HepG2 (cell line): ENCODE results near the gene FGA. TPM values are rescaled to one million over a fixed set of nuclear protein-coding genes. Genes with fewer than 3 reads are reported as not detected.

Experiments
- ARHGAP35 ChIP-seq: sonication (generic); formaldehyde crosslinking; IDR thresholded peaks from 2 replicates; pipeline ENCODE4 v1.9.0; 2022; ENCODE audit warnings: mild to moderate bottlenecking, inconsistent platforms, moderate library complexity, missing genetic modification reagents, borderline replicate concordance
- CEBPB ChIP-seq: IDR thresholded peaks from 2 replicates; pipeline ENCODE4 v1.6.1; 2011; ENCODE audit warnings: low read depth, low read length, improper control_type of control experiment, borderline replicate concordance
- TEAD3 ChIP-seq: optimal IDR thresholded peaks from 2 replicates; pipeline ENCODE3; 2016; ENCODE audit warnings: borderline replicate concordance
- ZNF337 ChIP-seq: sonication (generic); formaldehyde crosslinking; IDR thresholded peaks from 2 replicates; pipeline ENCODE4 v1.5.1; 2020; ENCODE audit warnings: missing genetic modification reagents, low read depth, mild to moderate bottlenecking, borderline replicate concordance
- ZNF703 ChIP-seq: sonication (generic); formaldehyde crosslinking; IDR thresholded peaks from 2 replicates; pipeline ENCODE4 v1.5.1; 2020; ENCODE audit warnings: missing genetic modification reagents, mild to moderate bottlenecking, moderate library complexity, borderline replicate concordance
- ZNF883 ChIP-seq: sonication (generic); formaldehyde crosslinking; IDR thresholded peaks from 2 replicates; pipeline ENCODE4 v1.5.1; 2020; ENCODE audit warnings: mild to moderate bottlenecking, missing genetic modification reagents; ENCODE audit errors: not compliant biosample characterization
- polyA plus RNA-seq, 8 experiments: library from polyadenylated mRNA; depleted of rRNA in 3 of 8; stranded (reverse) in 7 of 8; unstranded in 1 of 8; fragments of >200 nt; fragmentation: Illumina TruSeq in 4 of 8; extraction: Trizol in 4 of 8; gene quantifications; 2 replicates each; pipeline versions ENCODE4 v1.2.1 to v1.2.3, GENCODE V29; 2011 to 2016; ENCODE audit warnings: low read depth in 4 of 8, missing spikeins in 1 of 8, mixed read lengths in 1 of 8; ENCODE audit not compliant: insufficient read depth in 1 of 8
- total RNA-seq, 5 experiments: library from RNA; depleted of rRNA; stranded (reverse); fragments of >200 nt; fragmentation: Illumina TruSeq; extraction: Trizol; gene quantifications; 2 replicates each; pipeline ENCODE4 v1.2.3, GENCODE V29; 2016; ENCODE audit warnings: low read depth in 1 of 5
- TF ChIP-seq, protein P1 (sequence below): sonication (generic); formaldehyde crosslinking; IDR thresholded peaks from 2 replicates; pipeline ENCODE4 v1.5.1; 2020; ENCODE audit warnings: mild to moderate bottlenecking, missing genetic modification reagents, moderate library complexity
- TF ChIP-seq, protein P2 (sequence below): sonication (generic); formaldehyde crosslinking; IDR thresholded peaks from 2 replicates; pipeline ENCODE4 v1.4.0; 2020; ENCODE audit warnings: missing genetic modification reagents
- TF ChIP-seq, protein P3 (sequence below): sonication (generic); formaldehyde crosslinking; IDR thresholded peaks from 2 replicates; pipeline ENCODE4 v1.9.0; 2021; ENCODE audit warnings: missing genetic modification reagents, borderline replicate concordance
- TF ChIP-seq, protein P4 (sequence below): sonication (generic); formaldehyde crosslinking; IDR thresholded peaks from 2 replicates; pipeline ENCODE4 v1.4.0; 2020; ENCODE audit warnings: mild to moderate bottlenecking, low read depth, missing genetic modification reagents
- TF ChIP-seq, protein P5 (sequence below): sonication (generic); formaldehyde crosslinking; IDR thresholded peaks from 2 replicates; pipeline ENCODE4 v1.4.0; 2020; ENCODE audit warnings: missing genetic modification reagents, borderline replicate concordance

Gene FGA
- total and polyA plus RNA-seq, 2 of the 13 experiments (the other 11 are each of a cell fraction or from before 2014, with no cell fraction given): 640 to 1,523 TPM

DNA sequence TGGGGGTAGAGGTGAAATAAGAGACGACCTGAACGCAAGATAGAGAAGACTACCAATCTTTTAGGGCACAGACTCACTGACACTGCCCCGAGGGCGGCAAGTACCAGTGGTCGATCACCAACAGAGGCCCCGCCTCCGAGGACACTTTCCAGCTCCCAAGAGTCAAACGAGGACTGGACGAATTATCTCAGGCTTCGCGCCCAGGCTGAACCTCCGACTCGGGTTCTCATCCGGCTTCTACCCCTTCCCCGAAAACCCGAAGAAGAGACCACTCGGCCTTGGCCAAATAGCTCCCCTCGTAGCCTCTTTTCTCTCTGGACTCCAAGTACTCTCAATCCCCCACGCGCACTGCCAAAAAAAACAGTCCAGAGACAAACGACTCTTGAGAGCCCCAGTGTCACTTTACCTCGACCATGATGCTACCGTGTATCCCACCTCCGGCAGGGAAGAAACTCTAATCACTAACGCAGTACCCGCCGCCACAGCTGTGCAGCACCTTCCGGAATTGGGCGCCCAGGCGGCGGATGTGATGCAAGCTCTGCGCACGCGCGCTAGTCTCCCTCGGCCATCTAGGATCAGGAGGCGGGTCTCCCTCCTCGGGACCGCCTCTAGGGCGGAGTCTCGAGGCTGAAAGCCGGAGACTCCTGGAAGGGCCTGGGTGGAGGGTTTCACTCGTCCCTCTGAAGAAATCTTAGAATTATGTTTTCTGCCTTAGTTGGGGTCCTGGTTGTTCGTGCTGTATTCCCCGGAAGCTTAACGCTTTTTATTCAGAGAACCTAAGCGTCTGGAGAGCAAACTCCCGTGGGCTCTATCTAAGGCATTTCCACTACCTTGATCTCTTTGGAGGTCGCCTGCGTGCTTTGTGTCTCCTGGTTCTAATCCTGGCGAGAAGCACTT is 40.4 kb downstream of the FGA start, which contains the start of gene PLRG1 (continued):
- TF ChIP-seq, protein P1, sequence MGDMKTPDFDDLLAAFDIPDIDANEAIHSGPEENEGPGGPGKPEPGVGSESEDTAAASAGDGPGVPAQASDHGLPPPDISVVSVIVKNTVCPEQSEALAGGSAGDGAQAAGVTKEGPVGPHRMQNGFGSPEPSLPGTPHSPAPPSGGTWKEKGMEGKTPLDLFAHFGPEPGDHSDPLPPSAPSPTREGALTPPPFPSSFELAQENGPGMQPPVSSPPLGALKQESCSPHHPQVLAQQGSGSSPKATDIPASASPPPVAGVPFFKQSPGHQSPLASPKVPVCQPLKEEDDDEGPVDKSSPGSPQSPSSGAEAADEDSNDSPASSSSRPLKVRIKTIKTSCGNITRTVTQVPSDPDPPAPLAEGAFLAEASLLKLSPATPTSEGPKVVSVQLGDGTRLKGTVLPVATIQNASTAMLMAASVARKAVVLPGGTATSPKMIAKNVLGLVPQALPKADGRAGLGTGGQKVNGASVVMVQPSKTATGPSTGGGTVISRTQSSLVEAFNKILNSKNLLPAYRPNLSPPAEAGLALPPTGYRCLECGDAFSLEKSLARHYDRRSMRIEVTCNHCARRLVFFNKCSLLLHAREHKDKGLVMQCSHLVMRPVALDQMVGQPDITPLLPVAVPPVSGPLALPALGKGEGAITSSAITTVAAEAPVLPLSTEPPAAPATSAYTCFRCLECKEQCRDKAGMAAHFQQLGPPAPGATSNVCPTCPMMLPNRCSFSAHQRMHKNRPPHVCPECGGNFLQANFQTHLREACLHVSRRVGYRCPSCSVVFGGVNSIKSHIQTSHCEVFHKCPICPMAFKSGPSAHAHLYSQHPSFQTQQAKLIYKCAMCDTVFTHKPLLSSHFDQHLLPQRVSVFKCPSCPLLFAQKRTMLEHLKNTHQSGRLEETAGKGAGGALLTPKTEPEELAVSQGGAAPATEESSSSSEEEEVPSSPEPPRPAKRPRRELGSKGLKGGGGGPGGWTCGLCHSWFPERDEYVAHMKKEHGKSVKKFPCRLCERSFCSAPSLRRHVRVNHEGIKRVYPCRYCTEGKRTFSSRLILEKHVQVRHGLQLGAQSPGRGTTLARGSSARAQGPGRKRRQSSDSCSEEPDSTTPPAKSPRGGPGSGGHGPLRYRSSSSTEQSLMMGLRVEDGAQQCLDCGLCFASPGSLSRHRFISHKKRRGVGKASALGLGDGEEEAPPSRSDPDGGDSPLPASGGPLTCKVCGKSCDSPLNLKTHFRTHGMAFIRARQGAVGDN (CRISPR knock-in tag): peak; percentile 87
- TF ChIP-seq ZNF703 (CRISPR knock-in tag) (no peak), ZNF337 (peak; percentile 50; the same call in 1 of the 2 replicates), CEBPB (peak; percentile 91), ZNF883 (peak; percentile 48), TEAD3 (CRISPR knock-in tag) (peak; percentile 56), ARHGAP35 (CRISPR knock-in tag) (no peak)
- TF ChIP-seq, protein P2, sequence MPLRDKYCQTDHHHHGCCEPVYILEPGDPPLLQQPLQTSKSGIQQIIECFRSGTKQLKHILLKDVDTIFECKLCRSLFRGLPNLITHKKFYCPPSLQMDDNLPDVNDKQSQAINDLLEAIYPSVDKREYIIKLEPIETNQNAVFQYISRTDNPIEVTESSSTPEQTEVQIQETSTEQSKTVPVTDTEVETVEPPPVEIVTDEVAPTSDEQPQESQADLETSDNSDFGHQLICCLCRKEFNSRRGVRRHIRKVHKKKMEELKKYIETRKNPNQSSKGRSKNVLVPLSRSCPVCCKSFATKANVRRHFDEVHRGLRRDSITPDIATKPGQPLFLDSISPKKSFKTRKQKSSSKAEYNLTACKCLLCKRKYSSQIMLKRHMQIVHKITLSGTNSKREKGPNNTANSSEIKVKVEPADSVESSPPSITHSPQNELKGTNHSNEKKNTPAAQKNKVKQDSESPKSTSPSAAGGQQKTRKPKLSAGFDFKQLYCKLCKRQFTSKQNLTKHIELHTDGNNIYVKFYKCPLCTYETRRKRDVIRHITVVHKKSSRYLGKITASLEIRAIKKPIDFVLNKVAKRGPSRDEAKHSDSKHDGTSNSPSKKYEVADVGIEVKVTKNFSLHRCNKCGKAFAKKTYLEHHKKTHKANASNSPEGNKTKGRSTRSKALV: 0 out of 2 replicates have a peak, but pooled peaks have one; percentile 25
- TF ChIP-seq, protein P3, sequence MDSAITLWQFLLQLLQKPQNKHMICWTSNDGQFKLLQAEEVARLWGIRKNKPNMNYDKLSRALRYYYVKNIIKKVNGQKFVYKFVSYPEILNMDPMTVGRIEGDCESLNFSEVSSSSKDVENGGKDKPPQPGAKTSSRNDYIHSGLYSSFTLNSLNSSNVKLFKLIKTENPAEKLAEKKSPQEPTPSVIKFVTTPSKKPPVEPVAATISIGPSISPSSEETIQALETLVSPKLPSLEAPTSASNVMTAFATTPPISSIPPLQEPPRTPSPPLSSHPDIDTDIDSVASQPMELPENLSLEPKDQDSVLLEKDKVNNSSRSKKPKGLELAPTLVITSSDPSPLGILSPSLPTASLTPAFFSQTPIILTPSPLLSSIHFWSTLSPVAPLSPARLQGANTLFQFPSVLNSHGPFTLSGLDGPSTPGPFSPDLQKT (CRISPR knock-in tag): no peak
- TF ChIP-seq, protein P4, sequence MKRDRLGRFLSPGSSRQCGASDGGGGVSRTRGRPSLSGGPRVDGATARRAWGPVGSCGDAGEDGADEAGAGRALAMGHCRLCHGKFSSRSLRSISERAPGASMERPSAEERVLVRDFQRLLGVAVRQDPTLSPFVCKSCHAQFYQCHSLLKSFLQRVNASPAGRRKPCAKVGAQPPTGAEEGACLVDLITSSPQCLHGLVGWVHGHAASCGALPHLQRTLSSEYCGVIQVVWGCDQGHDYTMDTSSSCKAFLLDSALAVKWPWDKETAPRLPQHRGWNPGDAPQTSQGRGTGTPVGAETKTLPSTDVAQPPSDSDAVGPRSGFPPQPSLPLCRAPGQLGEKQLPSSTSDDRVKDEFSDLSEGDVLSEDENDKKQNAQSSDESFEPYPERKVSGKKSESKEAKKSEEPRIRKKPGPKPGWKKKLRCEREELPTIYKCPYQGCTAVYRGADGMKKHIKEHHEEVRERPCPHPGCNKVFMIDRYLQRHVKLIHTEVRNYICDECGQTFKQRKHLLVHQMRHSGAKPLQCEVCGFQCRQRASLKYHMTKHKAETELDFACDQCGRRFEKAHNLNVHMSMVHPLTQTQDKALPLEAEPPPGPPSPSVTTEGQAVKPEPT (CRISPR knock-in tag): peak; percentile 23; the same call in 1 of the 2 replicates
- TF ChIP-seq, protein P5, sequence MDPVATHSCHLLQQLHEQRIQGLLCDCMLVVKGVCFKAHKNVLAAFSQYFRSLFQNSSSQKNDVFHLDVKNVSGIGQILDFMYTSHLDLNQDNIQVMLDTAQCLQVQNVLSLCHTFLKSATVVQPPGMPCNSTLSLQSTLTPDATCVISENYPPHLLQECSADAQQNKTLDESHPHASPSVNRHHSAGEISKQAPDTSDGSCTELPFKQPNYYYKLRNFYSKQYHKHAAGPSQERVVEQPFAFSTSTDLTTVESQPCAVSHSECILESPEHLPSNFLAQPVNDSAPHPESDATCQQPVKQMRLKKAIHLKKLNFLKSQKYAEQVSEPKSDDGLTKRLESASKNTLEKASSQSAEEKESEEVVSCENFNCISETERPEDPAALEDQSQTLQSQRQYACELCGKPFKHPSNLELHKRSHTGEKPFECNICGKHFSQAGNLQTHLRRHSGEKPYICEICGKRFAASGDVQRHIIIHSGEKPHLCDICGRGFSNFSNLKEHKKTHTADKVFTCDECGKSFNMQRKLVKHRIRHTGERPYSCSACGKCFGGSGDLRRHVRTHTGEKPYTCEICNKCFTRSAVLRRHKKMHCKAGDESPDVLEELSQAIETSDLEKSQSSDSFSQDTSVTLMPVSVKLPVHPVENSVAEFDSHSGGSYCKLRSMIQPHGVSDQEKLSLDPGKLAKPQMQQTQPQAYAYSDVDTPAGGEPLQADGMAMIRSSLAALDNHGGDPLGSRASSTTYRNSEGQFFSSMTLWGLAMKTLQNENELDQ (CRISPR knock-in tag): no peak
